ENCODE results near the gene TMCC1.

The TMCC1 gene

GRCh38 chr3:129665024-129665768, 228.3 kb downstream of the TMCC1 start:
- ChIA-PET POLR2A (no interaction called here), CTCF (interaction anchor here (0.8 to 1.0 kb wide), 3 partner anchors 8 to 175 kb away, joined by 3 to 4 read pairs (median 3); no protein-coding TSS in a partner anchor)
- TF ChIP-seq PKNOX1 (IDR thresholded peaks at IDR 0.05) (no peak), FOXA1 (IDR thresholded peaks at IDR 0.05) (no peak), TARDBP (IDR thresholded peaks at IDR 0.05) (no peak), FOXM1 (IDR thresholded peaks at IDR 0.05; ENCODE audit: borderline replicate concordance) (no peak), L3MBTL2 (conservative IDR thresholded peaks at IDR 0.05) (no peak), NFRKB (IDR thresholded peaks at IDR 0.05) (no peak), CTBP1 (IDR thresholded peaks at IDR 0.05; ENCODE audit: borderline replicate concordance) (no peak), ELF4 (IDR thresholded peaks at IDR 0.05) (no peak), ARNT (IDR thresholded peaks at IDR 0.05) (no peak), SUZ12 (IDR thresholded peaks at IDR 0.05) (no peak), SP1 (IDR thresholded peaks at IDR 0.05) (no peak)
- DNase-seq (ENCODE audit: extremely low spot score): no peak

- TF ChIP-seq ZNF384 (IDR thresholded peaks at IDR 0.05) (no peak), ARNT (IDR thresholded peaks at IDR 0.05) (no peak), FOXK2 (IDR thresholded peaks at IDR 0.05) (no peak), TARDBP (IDR thresholded peaks at IDR 0.05) (no peak), ELF4 (IDR thresholded peaks at IDR 0.05) (no peak), BHLHE40 (IDR thresholded peaks at IDR 0.05; ENCODE audit: borderline replicate concordance) (no peak), HDGF (IDR thresholded peaks at IDR 0.05; ENCODE audit: borderline replicate concordance) (no peak), SP1 (IDR thresholded peaks at IDR 0.05) (no peak), NFRKB (IDR thresholded peaks at IDR 0.05) (no peak), PKNOX1 (IDR thresholded peaks at IDR 0.05) (no peak), LEF1 (IDR thresholded peaks at IDR 0.05; ENCODE audit: borderline replicate concordance) (no peak), FOXM1 (IDR thresholded peaks at IDR 0.05; ENCODE audit: borderline replicate concordance) (no peak), SUZ12 (IDR thresholded peaks at IDR 0.05) (no peak)
- POLR2A ChIA-PET: no interaction called here
Observed at GRCh38 chr3:129663930-129664646, 229.4 kb downstream of the TMCC1 start.

GRCh38 chr3:129663045-129663446, 230.5 kb downstream of the TMCC1 start:
- CTCF ChIA-PET: interaction anchor here (0.7 kb wide), 1 partner anchor 10 kb away, joined by 4 read pairs; no protein-coding TSS in a partner anchor
- DNase-seq (ENCODE audit: extremely low spot score): no peak
- no peak for TF ChIP-seq ZNF384 (IDR thresholded peaks at IDR 0.05)
- TF ChIP-seq SUZ12 (IDR thresholded peaks at IDR 0.05): no peak
- TF ChIP-seq TARDBP (IDR thresholded peaks at IDR 0.05): no peak
- TF ChIP-seq SP1 (IDR thresholded peaks at IDR 0.05): no peak
- no peak for TF ChIP-seq NFRKB (IDR thresholded peaks at IDR 0.05)
- TF ChIP-seq FOXM1 (IDR thresholded peaks at IDR 0.05; ENCODE audit: borderline replicate concordance): no peak
- no peak for TF ChIP-seq ELF4 (IDR thresholded peaks at IDR 0.05)
- TF ChIP-seq FOXK2 (IDR thresholded peaks at IDR 0.05): no peak
- POLR2A ChIA-PET: no interaction called here

More at GRCh38 chr3:129663930-129664646, 229.4 kb downstream of the TMCC1 start:
- CTCF ChIA-PET: interaction anchor here (1.0 kb wide), 1 partner anchor 174 kb away, joined by 4 read pairs; no protein-coding TSS in a partner anchor
- no peak for DNase-seq (ENCODE audit: extremely low spot score)

- DNase-seq (ENCODE audit: extremely low spot score): no peak
- no peak for TF ChIP-seq LEF1 (IDR thresholded peaks at IDR 0.05; ENCODE audit: borderline replicate concordance)
- no peak for TF ChIP-seq FOXA1 (IDR thresholded peaks at IDR 0.05)
- no peak for TF ChIP-seq BHLHE40 (IDR thresholded peaks at IDR 0.05; ENCODE audit: borderline replicate concordance)
- POLR2A ChIA-PET: no interaction called here
- CTCF ChIA-PET: no interaction called here
Observed at GRCh38 chr3:129662191-129662608, 231.3 kb downstream of the TMCC1 start.

GRCh38 chr3:129661766-129662165, 231.7 kb downstream of the TMCC1 start:
- ChIA-PET CTCF (no interaction called here), POLR2A (no interaction called here)

GRCh38 chr3:129658110-129658843, 235.2 kb downstream of the TMCC1 start:
- TF ChIP-seq SP1 (IDR thresholded peaks at IDR 0.05) (no peak), ELF4 (IDR thresholded peaks at IDR 0.05) (no peak), HDGF (IDR thresholded peaks at IDR 0.05; ENCODE audit: borderline replicate concordance) (no peak), NFRKB (IDR thresholded peaks at IDR 0.05) (no peak), ZNF384 (IDR thresholded peaks at IDR 0.05) (no peak), CTBP1 (IDR thresholded peaks at IDR 0.05; ENCODE audit: borderline replicate concordance) (no peak), BHLHE40 (IDR thresholded peaks at IDR 0.05; ENCODE audit: borderline replicate concordance) (no peak), ARNT (IDR thresholded peaks at IDR 0.05) (no peak), FOXM1 (IDR thresholded peaks at IDR 0.05; ENCODE audit: borderline replicate concordance) (no peak), LEF1 (IDR thresholded peaks at IDR 0.05; ENCODE audit: borderline replicate concordance) (no peak), FOXK2 (IDR thresholded peaks at IDR 0.05) (no peak), L3MBTL2 (conservative IDR thresholded peaks at IDR 0.05) (no peak), PKNOX1 (IDR thresholded peaks at IDR 0.05) (no peak), FOXA1 (IDR thresholded peaks at IDR 0.05) (no peak), SUZ12 (IDR thresholded peaks at IDR 0.05) (no peak), TARDBP (IDR thresholded peaks at IDR 0.05) (no peak)
- POLR2A ChIA-PET: no interaction called here
- DNase-seq (ENCODE audit: extremely low spot score): no peak
- CTCF ChIA-PET: no interaction called here

More at GRCh38 chr3:129661766-129662165, 231.7 kb downstream of the TMCC1 start:
- TF ChIP-seq TARDBP (IDR thresholded peaks at IDR 0.05): no peak
- TF ChIP-seq SP1 (IDR thresholded peaks at IDR 0.05): no peak
- no peak for TF ChIP-seq BHLHE40 (IDR thresholded peaks at IDR 0.05; ENCODE audit: borderline replicate concordance)
- TF ChIP-seq L3MBTL2 (conservative IDR thresholded peaks at IDR 0.05): no peak
- TF ChIP-seq CTBP1 (IDR thresholded peaks at IDR 0.05; ENCODE audit: borderline replicate concordance): no peak
- no peak for DNase-seq (ENCODE audit: extremely low spot score)
